NT2/D1 (cell line): ENCODE data around the gene SELENOO.

Source experiments
- SUZ12 ChIP-seq: IDR thresholded peaks from 2 replicates; pipeline ENCODE4 v1.6.1; 2011; ENCODE audit not compliant: insufficient read length, insufficient read depth; ENCODE audit errors: extremely low read depth
- ZNF274 ChIP-seq: IDR thresholded peaks from 2 replicates; pipeline ENCODE4 v1.6.1; 2011; ENCODE audit warnings: mild to moderate bottlenecking, low read depth, low read length

- no peak for TF ChIP-seq ZNF274
- TF ChIP-seq SUZ12: no peak
Measured at GRCh38 chr22:50258361-50259292, 57.8 kb downstream of the SELENOO start.
